OCI-LY3 (cell line): Measurements from ENCODE around the gene BCL2L13.

Experiments used
- H2AFZ ChIP-seq: fragments of 200-600, 300-600 bp; shearing (Covaris generic); 2 replicates; pipeline ENCODE4 v1.6.0; 2014; ENCODE audit warnings: antibody characterized with exemption, low read depth, low read length
- H3K27ac ChIP-seq: fragments of 200-600, 300-600 bp; sonication (generic); 2 replicates; pipeline ENCODE4 v1.5.1; 2014; ENCODE audit warnings: mild to moderate bottlenecking, low read length, moderate library complexity, mixed read lengths
- H3K27me3 ChIP-seq: fragments of 200-600, 300-600 bp; sonication (generic); 2 replicates; pipeline ENCODE4 v1.6.1; 2014; ENCODE audit warnings: low read depth, low read length, mixed read lengths
- H3K36me3 ChIP-seq: fragments of 200-600, 300-600 bp; sonication (generic); replicated peaks from 2 replicates; pipeline ENCODE3; 2014; ENCODE audit warnings: low read depth, low read length, mixed read lengths
- H3K4me1 ChIP-seq: fragments of 300-600, 200-600 bp; sonication (generic); 2 replicates; pipeline ENCODE4 v1.6.1; 2014; ENCODE audit warnings: low read length, mixed read lengths
- H3K4me2 ChIP-seq: fragments of 200-600, 300-600 bp; sonication (generic); 2 replicates; pipeline ENCODE4 v1.6.1; 2014; ENCODE audit warnings: low read length, mixed read lengths
- H3K4me3 ChIP-seq: fragments of 300-600, 200-600 bp; sonication (generic); 2 replicates; pipeline ENCODE4 v1.5.1; 2014; ENCODE audit warnings: antibody characterized with exemption, mild to moderate bottlenecking, low read length, moderate library complexity
- H3K79me2 ChIP-seq: fragments of 300-600, 200-600 bp; shearing (Covaris generic); 2 replicates; pipeline ENCODE4 v1.6.1; 2014; ENCODE audit warnings: mild to moderate bottlenecking, low read length, mixed read lengths
- H3K9ac ChIP-seq: fragments of 300-600, 200-600 bp; shearing (Covaris generic); 2 replicates; pipeline ENCODE4 v1.6.0; 2014; ENCODE audit warnings: mild to moderate bottlenecking, low read length, moderate library complexity
- H3K9me3 ChIP-seq: fragments of 200-600, 300-600 bp; shearing (Covaris generic); 2 replicates; pipeline ENCODE4 v1.6.1; 2014; ENCODE audit warnings: low read length, mixed read lengths; ENCODE audit not compliant: insufficient read depth
- H4K20me1 ChIP-seq: fragments of 200-600, 300-600 bp; sonication (generic); 2 replicates; pipeline ENCODE4 v1.6.1; 2016; ENCODE audit warnings: low read length, mixed read lengths; ENCODE audit not compliant: insufficient read depth
- CTCF ChIP-seq: fragments of 200-600, 300-600 bp; sonication (generic); IDR thresholded peaks from 2 replicates; pipeline ENCODE4 v1.5.1; 2014; ENCODE audit warnings: antibody characterized with exemption, low read length, low read depth
- EZH2phosphoT487 ChIP-seq: fragments of 200-600 bp; shearing (Covaris generic); IDR thresholded peaks from 2 replicates; pipeline ENCODE4 v1.6.1; 2018; ENCODE audit warnings: antibody characterized with exemption, mixed run types, low read depth

BCL2L13 gene

GRCh38 chr22:17684245-17684644 lies 45.7 kb downstream of the BCL2L13 start:
- no peak overlapping the region for H3K4me2 ChIP-seq
- H3K9me3 ChIP-seq, result no peaks in the 10 kb centered on the region
- no peak overlapping the region for H2AFZ ChIP-seq
- no peak overlapping the region for H3K27ac ChIP-seq
- H4K20me1 ChIP-seq, result peaks cover 11% of the 10 kb centered on the region; the same call in 1 of the 2 replicates
- H3K9ac ChIP-seq, result no peak overlapping the region
- H3K4me3 ChIP-seq, result no peak overlapping the region
- H3K4me1 ChIP-seq, result peaks cover 8% of the 10 kb centered on the region
- no peaks in the 10 kb centered on the region for H3K27me3 ChIP-seq
- TF ChIP-seq CTCF (no peak), EZH2phosphoT487 (no peak)
- H3K36me3 ChIP-seq, result peaks cover 13% of the 10 kb centered on the region
- peaks cover 6% of the 10 kb centered on the region; the same call in 1 of the 2 replicates for H3K79me2 ChIP-seq

GRCh38 chr22:17692841-17693240 lies 54.3 kb downstream of the BCL2L13 start:
- TF ChIP-seq CTCF, result no peak
- no peak for TF ChIP-seq EZH2phosphoT487
- H3K9ac ChIP-seq, result no peak overlapping the region
- no peaks in the 10 kb centered on the region for H3K9me3 ChIP-seq
- H2AFZ ChIP-seq, result no peak overlapping the region
- H3K4me1 ChIP-seq, result no peaks in the 10 kb centered on the region
- H3K27ac ChIP-seq, result no peak overlapping the region
- no peak overlapping the region for H3K4me2 ChIP-seq
- H4K20me1 ChIP-seq, result no peaks in the 10 kb centered on the region
- no peaks in the 10 kb centered on the region for H3K79me2 ChIP-seq
- H3K27me3 ChIP-seq, result no peaks in the 10 kb centered on the region
- H3K4me3 ChIP-seq, result no peak overlapping the region
- peaks cover 11% of the 10 kb centered on the region for H3K36me3 ChIP-seq

- TF ChIP-seq CTCF (no peak), EZH2phosphoT487 (no peak)
- H2AFZ ChIP-seq, result no peak overlapping the region
- H3K4me1 ChIP-seq, result no peaks in the 10 kb centered on the region
- no peaks in the 10 kb centered on the region for H4K20me1 ChIP-seq
- no peaks in the 10 kb centered on the region for H3K27me3 ChIP-seq
- H3K79me2 ChIP-seq, result no peaks in the 10 kb centered on the region
- H3K27ac ChIP-seq, result no peak overlapping the region
- no peak overlapping the region for H3K4me2 ChIP-seq
- peaks cover 8% of the 10 kb centered on the region for H3K36me3 ChIP-seq
- no peak overlapping the region for H3K4me3 ChIP-seq
- no peak overlapping the region for H3K9ac ChIP-seq
- H3K9me3 ChIP-seq, result no peaks in the 10 kb centered on the region
These were observed 55.6 kb downstream of the BCL2L13 start for GRCh38 chr22:17694193-17694592.

- H3K4me1 ChIP-seq, result no peaks in the 10 kb centered on the region
- no peak overlapping the region for H3K27ac ChIP-seq
- H3K36me3 ChIP-seq, result peaks cover 6% of the 10 kb centered on the region
- no peaks in the 10 kb centered on the region for H3K9me3 ChIP-seq
- no peak overlapping the region for H3K9ac ChIP-seq
- H3K27me3 ChIP-seq, result no peaks in the 10 kb centered on the region
- H3K79me2 ChIP-seq, result no peaks in the 10 kb centered on the region
- H3K4me3 ChIP-seq, result no peak overlapping the region
- no peak for TF ChIP-seq EZH2phosphoT487
- no peak for TF ChIP-seq CTCF
- H4K20me1 ChIP-seq, result no peaks in the 10 kb centered on the region
- H3K4me2 ChIP-seq, result no peak overlapping the region
- no peak overlapping the region for H2AFZ ChIP-seq
These were observed 56.2 kb downstream of the BCL2L13 start for GRCh38 chr22:17694752-17695151.
